NCI-H69 (cell line): Measurements from ENCODE around the gene CXorf66.
"Not testable (repeated sequence)": the region's sequence is repeated elsewhere in the genome, so short reads cannot be mapped to it uniquely, and the experiment has no call there.

Experiments
- DNase-seq: peaks from one replicate; lab custom pipeline; 2025; lab: John Stamatoyannopoulos, UW

CXorf66 gene

GRCh38 chrX:139965421-139965820 is at the start of gene CXorf66:
TSS of gene CXorf66 (minus strand) at chrX:139965521. CDS start at chrX:139965496, 25 bp downstream.
- no peak for DNase-seq

GRCh38 chrX:139982856-139983255 is 17.5 kb upstream of the CXorf66 start:
- no peak for DNase-seq

DNA sequence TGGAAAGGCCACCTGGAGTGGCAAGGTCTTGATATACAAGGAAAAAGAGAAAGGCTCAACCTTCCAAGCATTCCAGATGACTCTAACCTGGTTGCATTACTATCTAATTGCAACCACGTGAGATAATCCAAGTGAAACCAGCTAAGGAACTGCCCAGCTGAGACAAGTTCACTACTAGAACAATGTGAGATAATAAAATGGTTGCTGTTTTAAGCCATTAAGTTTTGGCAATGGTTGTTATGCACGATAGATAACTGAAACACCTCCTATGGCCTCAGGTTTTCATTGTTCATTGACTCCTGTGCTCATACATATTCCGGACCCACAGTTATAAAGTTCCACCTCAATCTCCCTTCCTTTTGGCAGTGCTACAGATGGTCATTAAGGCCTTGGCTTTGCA is 9.2 kb upstream of the CXorf66 start:
- no peak for DNase-seq

DNA sequence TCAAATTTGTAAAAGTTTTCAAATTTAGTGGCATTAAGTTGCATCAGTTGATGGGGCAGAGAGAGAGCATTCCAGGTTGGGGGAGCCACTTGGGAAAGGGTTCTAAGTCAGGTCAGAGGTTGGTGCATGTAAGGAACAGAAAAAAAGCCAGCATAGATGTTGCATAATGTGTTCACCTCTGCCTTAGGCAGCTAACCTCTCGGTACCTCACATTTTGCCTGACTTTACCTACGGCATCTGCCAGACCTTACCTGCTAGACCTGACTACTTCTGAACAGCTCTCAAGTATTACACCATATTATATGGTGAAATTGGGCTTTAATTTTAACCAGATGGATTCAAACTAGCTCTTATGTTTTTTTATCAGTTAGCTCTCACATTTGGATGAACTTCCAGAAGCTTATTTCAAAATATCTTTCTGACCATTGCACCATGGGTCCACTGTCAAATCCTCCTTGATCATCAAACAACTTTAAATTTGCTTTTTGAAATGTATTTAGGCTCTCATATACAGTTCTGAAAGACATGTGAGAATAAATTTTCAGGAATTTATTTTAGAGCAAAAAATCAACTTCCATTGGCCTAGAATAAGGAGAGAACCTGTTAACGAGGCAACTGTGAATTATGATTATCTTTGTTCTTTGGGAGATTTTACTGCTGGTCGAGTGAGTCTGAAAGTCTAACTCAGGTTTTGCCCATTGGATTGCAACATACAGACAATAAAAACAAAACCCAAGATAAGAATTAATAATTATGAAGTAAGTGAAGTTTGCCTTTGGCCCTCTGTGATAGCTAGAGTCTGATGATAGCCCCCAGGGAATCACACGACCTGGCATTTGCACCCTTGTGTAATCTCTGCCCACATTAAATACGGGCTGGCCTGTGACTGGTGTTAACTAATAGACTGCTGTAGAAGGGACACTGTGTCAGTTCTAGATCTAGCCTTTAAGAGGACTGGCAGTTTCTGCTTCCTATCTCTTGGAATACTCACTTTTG is 7.6 kb upstream of the CXorf66 start:
- DNase-seq = no peak

DNA sequence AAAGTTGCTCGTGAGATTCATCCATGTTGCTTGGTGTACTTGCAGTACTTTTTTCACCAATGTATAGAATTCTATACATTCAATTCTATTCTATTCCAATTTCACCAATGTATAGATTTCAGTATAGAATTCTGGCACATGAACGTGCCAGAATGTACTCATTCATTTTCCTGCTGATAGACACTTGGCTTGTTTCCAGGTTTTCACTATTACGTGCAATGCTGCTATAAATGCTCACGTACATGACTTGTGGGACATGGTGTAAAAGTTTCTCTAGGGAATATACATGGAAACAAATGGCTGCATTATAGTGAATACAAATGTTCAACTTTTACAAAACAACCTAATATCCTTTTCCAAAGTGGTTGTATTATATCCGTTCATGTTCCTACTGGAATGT is 6.8 kb upstream of the CXorf66 start:
- DNase-seq = no peak

DNA sequence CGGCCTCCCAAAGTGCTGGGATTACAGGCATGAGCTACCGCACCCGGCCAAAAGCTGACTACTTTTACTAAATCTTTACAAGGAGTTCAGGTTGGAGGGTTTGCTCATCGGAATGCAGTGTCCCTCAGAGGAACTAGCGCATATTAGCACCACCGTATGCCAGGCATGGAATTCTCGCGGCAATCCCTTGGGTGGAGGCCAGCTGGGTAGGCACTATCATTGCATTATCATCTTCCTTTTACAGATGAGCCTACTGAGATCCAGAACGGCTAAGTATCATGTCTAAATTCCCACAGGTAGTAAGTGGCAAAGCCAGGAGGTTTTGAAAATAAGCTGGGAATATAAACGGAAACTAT is 6.1 kb upstream of the CXorf66 start:
- DNase-seq = no peak

- DNase-seq = no peak
These were observed 4.0 kb upstream of the CXorf66 start for GRCh38 chrX:139969286-139969685.

- DNase-seq = no peak
These were observed 2.4 kb upstream of the CXorf66 start for GRCh38 chrX:139967750-139968149.

DNA sequence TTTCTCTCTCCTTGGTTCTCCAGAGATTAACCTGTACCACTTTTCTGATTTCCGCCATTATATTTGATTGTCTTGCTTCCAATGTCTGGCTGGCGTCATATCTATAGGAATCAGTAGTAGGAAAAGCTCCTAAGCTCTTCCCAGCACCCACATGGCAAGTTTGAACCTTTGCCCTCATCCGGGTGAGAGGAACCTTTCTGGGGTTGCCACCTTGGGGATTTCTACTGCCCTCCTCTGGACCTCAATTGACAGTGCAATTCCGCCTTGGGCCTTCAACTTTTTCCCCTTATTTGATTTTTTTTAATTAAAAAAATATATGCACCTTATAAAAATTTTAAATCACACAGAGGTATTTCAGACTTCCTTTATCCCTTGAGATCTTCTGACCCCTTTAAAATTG is 2.0 kb upstream of the CXorf66 start:
- DNase-seq = peak; percentile 1

GRCh38 chrX:139966159-139966558 is 838 bp upstream of the CXorf66 start:
- DNase-seq = not testable (repeated sequence)

- DNase-seq = not testable (repeated sequence)
These were observed 4.2 kb downstream of the CXorf66 start for GRCh38 chrX:139961091-139961490.

GRCh38 chrX:139949703-139950102 is 15.6 kb downstream of the CXorf66 start:
- DNase-seq = no peak

GRCh38 chrX:139945075-139945474 is 20.2 kb downstream of the CXorf66 start:
- no peak for DNase-seq

DNA sequence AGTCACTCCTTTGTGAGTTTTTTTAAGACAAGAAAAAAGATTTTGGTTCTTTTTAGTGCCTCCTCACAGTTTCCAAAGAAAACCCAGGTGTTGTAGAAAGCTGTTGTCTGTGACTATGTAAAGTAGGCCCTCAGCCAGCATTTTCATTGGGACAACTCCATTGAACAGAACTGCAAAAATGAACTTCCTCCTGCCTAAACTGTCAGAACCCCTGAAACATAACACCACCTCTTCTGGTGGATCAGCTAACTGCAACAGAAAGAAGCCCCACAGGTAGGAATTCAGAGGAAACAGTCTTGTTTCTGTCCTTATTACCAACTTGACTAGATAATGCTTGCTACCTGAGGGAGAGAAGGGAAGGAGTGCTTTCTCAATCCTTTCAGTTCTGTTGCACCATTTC is 29.1 kb downstream of the CXorf66 start:
- no peak for DNase-seq

DNA sequence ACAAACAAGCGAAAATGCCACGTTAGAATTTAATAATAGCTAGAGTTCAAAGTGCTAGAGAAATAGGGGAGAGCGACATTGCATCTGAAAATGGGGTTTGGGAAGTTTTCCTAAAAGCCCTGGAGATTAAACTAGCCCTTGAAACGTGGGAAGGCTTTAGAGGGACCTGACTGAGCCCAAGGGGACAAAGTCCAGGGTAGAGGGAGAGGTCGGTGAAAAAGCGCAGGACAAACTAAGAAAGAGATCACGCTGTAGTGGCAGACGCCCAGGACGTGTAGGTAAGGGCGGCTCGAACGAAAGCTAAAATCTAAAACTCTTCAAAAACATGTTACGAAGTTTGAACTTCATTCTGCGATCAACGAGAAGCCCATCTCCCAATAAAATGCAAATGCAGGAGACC is 31.4 kb downstream of the CXorf66 start:
- no peak for DNase-seq

DNA sequence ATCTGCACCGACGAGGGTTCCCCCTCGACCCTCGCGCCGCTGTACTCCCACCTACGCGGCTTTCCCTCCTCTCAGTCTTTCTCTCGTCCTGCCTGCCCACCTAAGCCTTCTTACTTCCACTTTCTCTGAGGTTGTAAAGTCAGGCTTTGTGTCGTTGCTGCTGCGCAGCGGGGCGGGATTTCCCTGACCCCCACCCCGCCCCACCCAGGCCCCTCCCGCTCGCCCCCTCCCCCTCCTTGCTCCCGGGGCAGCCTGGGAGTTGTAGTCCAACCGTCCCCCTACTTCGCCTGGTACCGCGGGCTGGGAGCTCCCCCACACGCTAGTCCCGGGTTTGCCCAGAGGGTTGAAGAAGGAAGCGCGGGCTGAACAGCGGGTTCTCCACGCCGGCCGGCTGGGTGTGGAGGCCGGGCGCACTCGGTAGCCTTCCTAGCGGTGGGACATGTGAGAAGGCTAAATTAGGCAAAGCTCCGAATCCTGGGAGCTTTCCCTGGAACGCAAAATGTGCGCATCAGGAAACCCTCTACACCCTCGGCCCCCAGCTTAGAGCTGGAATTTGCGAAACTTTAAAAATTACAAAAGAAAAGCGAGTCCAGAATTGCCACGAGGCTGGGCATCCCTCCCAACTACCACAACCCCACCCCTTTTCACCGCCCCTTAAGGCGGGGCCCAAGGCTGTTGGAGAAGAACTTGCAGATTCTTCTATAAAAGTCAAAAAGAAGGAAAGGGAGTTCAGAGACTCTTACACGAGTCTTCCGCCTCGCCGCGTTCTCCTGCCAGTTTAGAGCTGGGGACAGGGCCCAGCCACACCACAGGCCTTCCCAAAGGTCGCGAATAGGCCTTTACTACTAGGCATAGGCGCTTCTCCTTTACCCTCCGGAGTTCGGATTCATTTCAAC is 32.2 kb downstream of the CXorf66 start, which contains the start of gene ATP11C:
TSS of gene ATP11C (minus strand) at position 153 of the 896 bp plus-strand sequence. CDS start 1,011 bp downstream, outside the sequence.
- DNase-seq = peak; percentile 84

DNA sequence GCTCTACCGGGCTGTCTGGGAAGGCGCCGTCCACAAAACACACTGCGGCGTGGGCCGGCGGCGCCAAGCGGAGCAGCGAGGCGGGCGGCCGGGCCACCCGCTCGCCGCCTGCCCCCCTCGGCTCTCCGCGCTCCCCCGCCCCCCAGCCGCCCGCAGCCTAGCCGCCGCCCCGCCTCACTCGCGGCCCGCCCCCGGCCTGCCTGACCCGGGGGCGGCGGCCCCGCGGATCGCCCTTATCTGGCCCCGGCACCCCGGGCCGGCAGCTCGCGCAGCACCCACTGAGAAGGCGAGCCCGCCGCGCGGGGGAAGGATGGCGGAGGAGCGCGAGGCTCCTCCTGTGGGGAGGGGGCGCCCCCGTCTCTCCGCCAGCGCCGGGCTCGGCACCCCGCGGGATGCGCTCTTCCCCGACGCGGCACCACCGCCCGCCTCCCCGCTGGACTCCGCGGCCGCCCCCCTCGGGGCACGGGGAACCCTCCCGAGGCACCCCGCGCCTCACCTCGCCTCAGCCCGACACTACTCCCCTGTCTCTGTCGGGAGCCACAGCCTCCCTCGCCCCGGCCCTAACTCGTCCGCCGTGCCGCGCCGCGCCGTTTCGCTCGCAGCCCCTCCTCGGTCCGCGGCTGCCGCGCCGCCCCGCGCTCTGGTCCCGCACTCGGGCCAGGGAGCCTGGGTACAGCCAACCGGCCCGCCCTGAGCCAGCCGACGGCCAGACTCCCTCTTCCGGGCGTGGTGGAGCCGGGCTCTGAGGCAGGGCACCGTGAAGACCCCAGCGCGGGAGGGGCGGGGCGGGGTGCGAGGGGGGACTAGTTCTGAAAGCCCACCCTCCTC is 33.0 kb downstream of the CXorf66 start:
- peak; percentile 70 for DNase-seq

GRCh38 chrX:139931646-139932072 is 33.7 kb downstream of the CXorf66 start:
- no peak for DNase-seq

DNA sequence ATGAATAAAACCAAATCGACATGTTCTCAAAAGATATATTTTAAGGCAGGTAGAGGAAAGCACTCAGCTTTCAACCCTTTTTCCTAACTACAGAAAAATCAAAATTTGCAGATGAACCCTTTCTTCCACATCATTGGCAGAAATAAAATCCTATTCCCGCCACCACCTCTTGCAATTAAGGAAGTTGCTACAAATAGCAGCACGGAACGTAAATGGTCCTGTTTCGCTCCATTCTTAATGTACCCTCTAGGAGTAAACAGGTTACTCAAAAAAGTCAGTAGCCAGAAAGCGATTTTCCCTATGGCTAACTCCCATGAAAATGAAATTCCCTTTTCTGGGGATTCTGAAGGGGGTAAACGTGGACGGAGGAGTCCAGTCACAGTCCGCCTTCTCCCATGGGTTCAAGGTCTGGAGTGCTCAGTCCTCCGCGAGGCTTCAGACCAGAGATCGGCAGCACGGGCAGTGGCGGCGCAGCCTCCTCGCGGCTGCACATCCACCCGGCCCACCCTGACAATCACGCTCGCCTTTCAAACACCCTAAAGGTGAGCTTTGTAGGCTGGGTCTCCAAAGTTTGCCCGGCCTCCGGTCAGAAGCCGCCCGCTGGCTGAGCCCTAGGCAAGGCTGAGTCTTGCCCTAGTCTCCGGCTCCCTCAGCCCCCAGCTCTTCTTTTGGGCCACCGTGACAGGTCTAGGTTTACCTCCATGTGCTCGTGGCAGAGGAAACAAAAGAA is 34.2 kb downstream of the CXorf66 start:
- DNase-seq = peak; percentile 60

- peak; percentile 17 for DNase-seq
These were observed 34.9 kb downstream of the CXorf66 start for GRCh38 chrX:139930401-139930800.

DNA sequence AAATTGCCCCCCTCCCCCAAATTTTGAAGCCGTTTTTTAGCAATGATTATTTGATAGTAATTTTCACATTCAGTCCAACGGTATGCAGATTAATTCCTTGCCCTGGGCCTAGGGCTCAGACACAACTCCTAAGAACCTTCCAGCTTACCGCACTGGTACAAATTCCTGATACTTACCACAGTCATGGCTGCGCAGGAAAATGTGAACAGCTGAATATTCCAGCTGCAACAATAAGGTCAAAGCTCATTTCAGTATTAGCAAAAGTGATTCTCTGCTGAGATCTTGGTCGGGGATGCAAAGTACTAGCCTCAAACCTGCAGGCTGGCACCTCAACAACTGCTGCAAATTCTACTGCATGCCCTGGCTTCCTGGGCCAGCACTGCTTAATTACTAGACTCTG is 35.4 kb downstream of the CXorf66 start:
- DNase-seq = peak; percentile 9
